Gastroesophageal sphincter (tissue), 4 donors: ENCODE data around the gene ZNF213. TPM values are rescaled to one million over a fixed set of nuclear protein-coding genes. Genes with fewer than 3 reads are reported as not detected.
"Not testable (repeated sequence)": the region's sequence is repeated elsewhere in the genome, so short reads cannot be mapped to it uniquely, and the experiment has no call there.

Experiments used
- ATAC-seq: fragments of 150-250 bp; one replicate; pipeline ENCODE4 v1.9.1; 2016; ENCODE audit warnings: mild to moderate bottlenecking, moderate library complexity
- H3K27ac ChIP-seq, 4 donors: fragments of 200-600 bp; sonication (generic) in 3 of 4; 1 replicate in 3 of 4; 2 replicates in 1 of 4; pipeline ENCODE4 v1.5.1; 2016 to 2019
- H3K27me3 ChIP-seq: fragments of 200-600 bp; sonication (generic); one replicate; pipeline ENCODE4 v1.5.1; 2019
- H3K36me3 ChIP-seq, 2 donors: fragments of 200-600 bp; sonication (generic); one replicate each; pipeline ENCODE4 v1.5.1; 2019; ENCODE audit warnings: control low read depth in 1 of 2
- H3K4me1 ChIP-seq, 3 donors: fragments of 200-600 bp; sonication (generic); 1 replicate in 2 of 3; 2 replicates in 1 of 3; pipeline ENCODE4 v1.5.1; 2016 to 2019; ENCODE audit warnings: control low read depth in 2 of 3
- H3K4me3 ChIP-seq, 2 donors: fragments of 200-600 bp; sonication (generic); one replicate each; pipeline ENCODE4 v1.5.1; 2019; ENCODE audit warnings: mild to moderate bottlenecking in 1 of 2, moderate library complexity in 1 of 2
- H3K9me3 ChIP-seq, 3 donors: fragments of 200-600 bp; sonication (generic); one replicate each; pipeline ENCODE4 v1.5.1; 2017 to 2019; ENCODE audit warnings: control low read depth in 2 of 3
- CTCF ChIP-seq, 4 experiments: fragments of 200-600 bp in 2 of 4; fragments of 450-650 bp in 2 of 4; sonication (generic) in 1 of 4; IDR thresholded peaks; one replicate each; pipeline ENCODE4 v1.5.1; 2017 to 2019; ENCODE audit warnings: antibody characterized with exemption in 4 of 4, mild to moderate bottlenecking in 2 of 4, moderate library complexity in 2 of 4
- EP300 ChIP-seq: sonication (generic); formaldehyde crosslinking; IDR thresholded peaks from one replicate; pipeline ENCODE4 v1.6.1; 2017; ENCODE audit warnings: antibody characterized with exemption, mild to moderate bottlenecking
- POLR2A ChIP-seq, 2 donors: fragments of 450-650 bp; IDR thresholded peaks; one replicate each; pipeline ENCODE4 v1.6.1; 2017; ENCODE audit warnings: antibody characterized with exemption in 2 of 2, mild to moderate bottlenecking in 2 of 2, moderate library complexity in 1 of 2
- POLR2AphosphoS5 ChIP-seq: sonication (generic); formaldehyde crosslinking; IDR thresholded peaks from one replicate; pipeline ENCODE4 v1.6.1; 2017; ENCODE audit warnings: antibody characterized with exemption
- WGBS, 2 donors: methylation state at CpG; one replicate each; pipeline ENCODE4 v1.1.5; 2018; ENCODE audit warnings: low coverage in 1 of 2; 5-methylcytosine and 5-hydroxymethylcytosine counted together
- total RNA-seq, 4 donors: library from RNA; depleted of rRNA; stranded (reverse); fragments of >200 nt; gene quantifications; one replicate each; pipeline ENCODE4 v1.1.0, GENCODE V29; 2016

The ZNF213 gene
- total RNA-seq, 4 donors from 2014 or later: 3.6 to 22.3 (median 12.2) TPM

- Histone ChIP-seq H3K4me1 (peaks cover 0 to 41% (median 7%) of the 10 kb centered on the region in 3 donors), H3K27me3 (no peaks in the 10 kb centered on the region), H3K27ac (no peak overlapping the region), H3K36me3 (peaks cover 0 to 52% of the 10 kb centered on the region in 2 donors), H3K4me3 (no peak overlapping the region), H3K9me3 (no peaks in the 10 kb centered on the region)
- TF ChIP-seq CTCF (IDR thresholded peaks at IDR 0.05): no peak
- TF ChIP-seq EP300: no peak
- TF ChIP-seq POLR2A (IDR thresholded peaks at IDR 0.05): no peak
- TF ChIP-seq POLR2AphosphoS5: no peak
- 100% methylated on average over 2 of the region's 13 CpGs; no CpG with 5 or more reads in 1 of the 2 donors for WGBS, 2 donors
- ATAC-seq: no peak
Observed at GRCh38 chr16:3137267-3137666, 2.4 kb downstream of the ZNF213 start.

- no peaks in the 10 kb centered on the region for H3K27me3 ChIP-seq
- no CpG with 5 or more reads among the region's 21 CpGs for WGBS, 2 donors
- ATAC-seq: no peak
- H3K4me1 ChIP-seq: peaks cover 0 to 33% (median 7%) of the 10 kb centered on the region in 3 donors
- H3K9me3 ChIP-seq: no peaks in the 10 kb centered on the region
- H3K36me3 ChIP-seq: peaks cover 0 to 61% of the 10 kb centered on the region in 2 donors
- no peak overlapping the region for H3K27ac ChIP-seq
- no peak overlapping the region for H3K4me3 ChIP-seq
- TF ChIP-seq CTCF (IDR thresholded peaks at IDR 0.05) (no peak), POLR2A (IDR thresholded peaks at IDR 0.05) (no peak), POLR2AphosphoS5 (no peak), EP300 (no peak)
Observed at GRCh38 chr16:3138342-3138741, 3.5 kb downstream of the ZNF213 start.

- ATAC-seq: no peak
- Histone ChIP-seq H3K36me3 (peaks cover 0 to 61% of the 10 kb centered on the region in 2 donors), H3K27ac (no peak overlapping the region)
Observed at GRCh38 chr16:3138823-3139426, 4.1 kb downstream of the ZNF213 start.

GRCh38 chr16:3139561-3139960, 4.7 kb downstream of the ZNF213 start:
- H3K4me3 ChIP-seq, H3K27me3 ChIP-seq, ATAC-seq, H3K27ac ChIP-seq, H3K9me3 ChIP-seq: not testable (repeated sequence)
- H3K36me3 ChIP-seq: peaks cover 0 to 61% of the 10 kb centered on the region in 2 donors
- H3K4me1 ChIP-seq: peaks cover 0 to 23% (median 7%) of the 10 kb centered on the region in 3 donors
- 75 to 86% methylated on average over 4 to 9 of the region's 9 CpGs for WGBS, 2 donors

More at GRCh38 chr16:3138823-3139426, 4.1 kb downstream of the ZNF213 start:
- Histone ChIP-seq H3K4me3 (no peak overlapping the region), H3K4me1 (peaks cover 0 to 27% (median 7%) of the 10 kb centered on the region in 3 donors), H3K27me3 (no peaks in the 10 kb centered on the region), H3K9me3 (no peaks in the 10 kb centered on the region)
- 100% methylated on average over 5 of the region's 14 CpGs; no CpG with 5 or more reads in 1 of the 2 donors for WGBS, 2 donors
- TF ChIP-seq EP300 (no peak), POLR2AphosphoS5 (no peak), POLR2A (IDR thresholded peaks at IDR 0.05) (no peak), CTCF (IDR thresholded peaks at IDR 0.05) (no peak)

GRCh38 chr16:3140603-3141427, 6.0 kb downstream of the ZNF213 start:
- Histone ChIP-seq H3K4me3 (no peak overlapping the region), H3K27ac (no peak overlapping the region), H3K27me3 (no peaks in the 10 kb centered on the region), H3K9me3 (no peaks in the 10 kb centered on the region), H3K4me1 (peaks cover 0 to 18% (median 5%) of the 10 kb centered on the region in 3 donors), H3K36me3 (peaks cover 0 to 61% of the 10 kb centered on the region in 2 donors)
- TF ChIP-seq POLR2A (IDR thresholded peaks at IDR 0.05): no peak
- no peak for TF ChIP-seq POLR2AphosphoS5
- no peak for TF ChIP-seq CTCF (IDR thresholded peaks at IDR 0.05)
- TF ChIP-seq EP300: no peak
- WGBS, 2 donors: 40% methylated on average over 1 of the region's 69 CpGs; no CpG with 5 or more reads in 1 of the 2 donors
- no peak for ATAC-seq
